ENCODE results near the gene NLK.
A peak's percentile ranks its signal among the peaks of the same experiment; 100 is the strongest.
"Not testable (repeated sequence)": the region's sequence is repeated elsewhere in the genome, so short reads cannot be mapped to it uniquely, and the experiment has no call there.

The NLK gene

GRCh38 chr17:28076144-28076543 lies 33.7 kb downstream of the NLK start:
- DNase-seq, result no peak

- not testable (repeated sequence) for DNase-seq
These were observed 34.7 kb downstream of the NLK start for GRCh38 chr17:28077140-28077539.

GRCh38 chr17:28078341-28079229 lies 36.1 kb downstream of the NLK start:
- no peak for DNase-seq

GRCh38 chr17:28081467-28081866 lies 39.0 kb downstream of the NLK start:
- no peak for DNase-seq

GRCh38 chr17:28085766-28086165 lies 43.3 kb downstream of the NLK start:
- no peak for DNase-seq

GRCh38 chr17:28086519-28086918 lies 44.0 kb downstream of the NLK start:
- no peak for DNase-seq

GRCh38 chr17:28087743-28088142 lies 45.3 kb downstream of the NLK start:
- DNase-seq, result no peak

- DNase-seq, result no peak
These were observed 48.1 kb downstream of the NLK start for GRCh38 chr17:28090551-28090950.

- no peak for DNase-seq
These were observed 49.6 kb downstream of the NLK start for GRCh38 chr17:28092088-28092487.

GRCh38 chr17:28093999-28094716 lies 51.7 kb downstream of the NLK start:
- DNase-seq, result no peak

- no peak for DNase-seq
These were observed 54.3 kb downstream of the NLK start for GRCh38 chr17:28096756-28097155.

- DNase-seq, result no peak
These were observed 54.8 kb downstream of the NLK start for GRCh38 chr17:28097254-28097653.

GRCh38 chr17:28097901-28098300 lies 55.4 kb downstream of the NLK start:
- no peak for DNase-seq

- not testable (repeated sequence) for DNase-seq
These were observed 56.1 kb downstream of the NLK start for GRCh38 chr17:28098591-28098990.

- peak; percentile 10 for DNase-seq
These were observed 57.8 kb downstream of the NLK start for GRCh38 chr17:28100251-28100650.

GRCh38 chr17:28100936-28101335 lies 58.5 kb downstream of the NLK start:
- DNase-seq, result no peak

GRCh38 chr17:28101919-28102318 lies 59.4 kb downstream of the NLK start:
- DNase-seq, result no peak

GRCh38 chr17:28105501-28105900 lies 63.0 kb downstream of the NLK start:
- DNase-seq, result no peak

GRCh38 chr17:28110184-28110583 lies 67.7 kb downstream of the NLK start:
- no peak for DNase-seq

GRCh38 chr17:28112181-28112580 lies 69.7 kb downstream of the NLK start:
- no peak for DNase-seq

GRCh38 chr17:28112606-28113005 lies 70.1 kb downstream of the NLK start:
- no peak for DNase-seq

- DNase-seq, result no peak
These were observed 70.8 kb downstream of the NLK start for GRCh38 chr17:28113269-28113668.

GRCh38 chr17:28115046-28115445 lies 72.6 kb downstream of the NLK start:
- no peak for DNase-seq

GRCh38 chr17:28117304-28117703 lies 74.8 kb downstream of the NLK start:
- DNase-seq, result no peak
